Mucosa of descending colon (tissue), 3 donors: Measurements from ENCODE around the gene CENPP. TPM values are rescaled to one million over a fixed set of nuclear protein-coding genes. Genes with fewer than 3 reads are reported as not detected.

Source experiments
- ATAC-seq: fragments of 200-7000 bp; cut with Tn5 transposase; one replicate; pipeline ENCODE4 v1.9.1; 2020; ENCODE audit warnings: mild to moderate bottlenecking, moderate library complexity
- DNase-seq, 3 donors: peaks; one replicate each; pipeline ENCODE4 v3.0.0-alpha.2; 2020
- H3K36me3 ChIP-seq: fragments of 200-600 bp; one replicate; pipeline ENCODE4 v1.8.0; 2021; ENCODE audit warnings: low read depth, mild to moderate bottlenecking
- H3K4me1 ChIP-seq: fragments of 200-600 bp; one replicate; pipeline ENCODE4 v1.8.0; 2021; ENCODE audit warnings: low read depth, mild to moderate bottlenecking
- H3K4me3 ChIP-seq: fragments of 200-600 bp; one replicate; pipeline ENCODE4 v1.8.0; 2021; ENCODE audit warnings: mild to moderate bottlenecking
- H3K9me3 ChIP-seq: fragments of 200-600 bp; one replicate; pipeline ENCODE4 v1.8.0; 2021; ENCODE audit warnings: mild to moderate bottlenecking
- CTCF ChIP-seq: fragments of 200-600 bp; IDR thresholded peaks from one replicate; pipeline ENCODE4 v1.8.0; 2022; ENCODE audit warnings: antibody characterized with exemption, mild to moderate bottlenecking
- intact Hi-C, 2 donors: fragments of 100-400 bp; cut with DNase I in 1 of 2; cut with micrococcal nuclease in 1 of 2; formaldehyde crosslinking; loops; one replicate each; pipeline versions ENCODE4 v1.11.0 to v1.11.1; 2022; cut with DNase I, micrococcal nuclease
- total RNA-seq, 3 donors: library from RNA; stranded (reverse); fragmentation: NEBNext Ultra II Directional in 2 of 3; extraction: Animal tissue kit (Norgen Biotek cat#: 25700) in 2 of 3; gene quantifications; one replicate each; pipeline versions ENCODE4 v1.2.1 to v1.2.4, GENCODE V29; 2021 to 2023
- donor health status: DM: no; HTN: no; CAD: no; lungs with moderate emphysema.
- donor health status: DM: no; HTN: no; CAD: no.
- donor health status: DM: no; HTN: yes; CAD: no.

CENPP gene
- total RNA-seq, 3 donors from 2014 or later = 2.0 to 4.9 (median 3.3) TPM

DNA sequence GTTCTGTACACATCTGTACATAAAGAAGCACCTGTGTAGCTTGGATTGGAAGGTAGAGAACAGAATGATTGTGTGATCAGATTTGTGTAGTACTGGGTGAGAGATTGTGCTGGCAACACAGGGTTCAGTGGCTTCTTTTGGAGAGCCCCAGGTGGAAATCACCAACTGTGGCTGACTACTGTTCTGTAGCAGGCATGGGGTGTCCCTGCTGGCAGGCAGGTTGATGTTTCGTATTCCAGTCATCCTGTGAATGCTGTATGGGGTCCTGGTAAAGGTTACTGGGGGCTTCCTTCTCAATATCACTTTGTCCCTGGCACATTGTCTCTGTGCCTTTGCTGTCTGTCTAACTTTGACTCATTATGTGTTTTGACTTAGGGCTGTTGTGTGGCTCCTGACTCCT, 151.2 kb downstream of the CENPP start:
- no peak for ATAC-seq
- H3K9me3 ChIP-seq = no peaks in the 10 kb centered on the region
- H3K4me1 ChIP-seq = no peaks in the 10 kb centered on the region
- DNase-seq = no peak
- intact Hi-C loops = no loop called here
- H3K4me3 ChIP-seq = no peak overlapping the region
- no peaks in the 10 kb centered on the region for H3K36me3 ChIP-seq
- TF ChIP-seq CTCF = no peak

DNA sequence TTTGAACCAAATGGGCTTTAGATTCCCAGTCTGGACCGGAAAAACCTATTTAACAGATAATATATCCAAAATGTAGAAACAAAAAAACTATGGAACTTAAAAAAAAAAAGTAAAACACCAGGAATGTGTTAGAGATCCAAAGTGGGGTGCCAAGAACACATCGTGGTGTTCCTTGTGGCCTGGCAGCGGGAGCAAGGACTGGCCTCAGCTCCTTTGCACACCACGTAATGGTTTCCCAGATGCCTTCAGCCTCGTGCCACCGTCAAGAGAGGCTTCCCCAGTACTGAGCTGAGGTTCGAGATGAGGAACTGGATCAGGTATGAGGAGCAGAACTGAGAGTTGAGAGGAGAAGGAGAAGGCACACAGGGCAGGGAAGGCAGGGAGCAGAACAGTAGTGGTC, 153.0 kb downstream of the CENPP start:
- Histone ChIP-seq H3K9me3 (no peaks in the 10 kb centered on the region), H3K36me3 (no peaks in the 10 kb centered on the region), H3K4me3 (no peak overlapping the region), H3K4me1 (no peaks in the 10 kb centered on the region)
- intact Hi-C loops = no loop called here
- no peak for TF ChIP-seq CTCF
- no peak for ATAC-seq
- no peak for DNase-seq

- ATAC-seq (no peak), DNase-seq (no peak)
- no peak for TF ChIP-seq CTCF
- H3K36me3 ChIP-seq = no peaks in the 10 kb centered on the region
- no peaks in the 10 kb centered on the region for H3K4me1 ChIP-seq
- no peaks in the 10 kb centered on the region for H3K9me3 ChIP-seq
- intact Hi-C loops = no loop called here
- no peak overlapping the region for H3K4me3 ChIP-seq
These were observed 153.6 kb downstream of the CENPP start for GRCh38 chr9:92479346-92479745.

GRCh38 chr9:92480291-92480771, 154.6 kb downstream of the CENPP start:
- no peak overlapping the region for H3K4me3 ChIP-seq
- no peaks in the 10 kb centered on the region for H3K4me1 ChIP-seq
- ATAC-seq = no peak
- no peak for DNase-seq
- no peak for TF ChIP-seq CTCF
- H3K9me3 ChIP-seq = no peaks in the 10 kb centered on the region
- intact Hi-C loops = no loop called here
- H3K36me3 ChIP-seq = no peaks in the 10 kb centered on the region

DNA sequence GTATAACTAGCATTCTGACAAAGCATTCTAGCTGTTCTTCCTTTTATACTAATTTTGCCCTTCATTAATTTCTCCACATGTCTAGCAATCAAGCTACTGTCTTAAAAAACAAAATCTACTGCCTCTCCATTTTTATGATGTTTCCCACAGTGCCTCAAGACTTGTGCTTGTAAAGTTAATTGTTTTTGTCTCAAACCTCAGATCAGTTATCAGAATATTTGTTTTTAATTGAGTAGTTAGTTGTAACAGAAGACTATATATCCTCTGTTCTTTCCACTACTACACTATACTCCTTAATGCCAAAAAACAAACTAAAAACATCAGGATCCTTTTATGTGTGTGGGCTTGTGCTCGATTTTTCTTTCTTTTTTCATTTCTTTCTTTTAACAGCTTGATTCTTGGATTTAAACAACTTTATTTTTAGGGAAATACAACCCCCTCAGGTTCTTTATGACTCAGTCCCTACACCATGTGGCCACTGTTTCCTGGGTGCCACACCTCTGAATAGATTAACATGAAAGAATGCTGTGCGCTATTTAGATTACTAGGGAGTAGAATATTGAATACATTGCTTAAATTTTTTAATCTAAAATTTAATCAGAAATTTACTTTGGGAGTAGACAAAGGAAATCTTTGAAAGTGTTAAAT, 155.4 kb downstream of the CENPP start:
- ATAC-seq = peak; percentile 36
- no peak overlapping the region for H3K4me3 ChIP-seq
- no peaks in the 10 kb centered on the region for H3K9me3 ChIP-seq

More for the DNA sequence above, 155.4 kb downstream of the CENPP start:
- Histone ChIP-seq H3K4me1 (no peaks in the 10 kb centered on the region), H3K36me3 (no peaks in the 10 kb centered on the region)
- TF ChIP-seq CTCF = no peak
- intact Hi-C loops = no loop called here
- no peak for DNase-seq
